Gastroesophageal sphincter (tissue), 4 donors: ENCODE results near the gene MVB12B. TPM values are rescaled to one million over a fixed set of nuclear protein-coding genes. Genes with fewer than 3 reads are reported as not detected.

ENCODE experiments used
- ATAC-seq: fragments of 150-250 bp; one replicate; pipeline ENCODE4 v1.9.1; 2016; ENCODE audit warnings: mild to moderate bottlenecking, moderate library complexity
- H3K27ac ChIP-seq, 4 donors: fragments of 200-600 bp; sonication (generic) in 3 of 4; 1 replicate in 3 of 4; 2 replicates in 1 of 4; pipeline ENCODE4 v1.5.1; 2016 to 2019
- H3K27me3 ChIP-seq: fragments of 200-600 bp; sonication (generic); one replicate; pipeline ENCODE4 v1.5.1; 2019
- H3K36me3 ChIP-seq, 2 donors: fragments of 200-600 bp; sonication (generic); one replicate each; pipeline ENCODE4 v1.5.1; 2019; ENCODE audit warnings: control low read depth in 1 of 2
- H3K4me1 ChIP-seq, 3 donors: fragments of 200-600 bp; sonication (generic); 1 replicate in 2 of 3; 2 replicates in 1 of 3; pipeline ENCODE4 v1.5.1; 2016 to 2019; ENCODE audit warnings: control low read depth in 2 of 3
- H3K4me3 ChIP-seq, 2 donors: fragments of 200-600 bp; sonication (generic); one replicate each; pipeline ENCODE4 v1.5.1; 2019; ENCODE audit warnings: mild to moderate bottlenecking in 1 of 2, moderate library complexity in 1 of 2
- H3K9me3 ChIP-seq, 3 donors: fragments of 200-600 bp; sonication (generic); one replicate each; pipeline ENCODE4 v1.5.1; 2017 to 2019; ENCODE audit warnings: control low read depth in 2 of 3
- CTCF ChIP-seq, 4 experiments: fragments of 200-600 bp in 2 of 4; fragments of 450-650 bp in 2 of 4; sonication (generic) in 1 of 4; IDR thresholded peaks; one replicate each; pipeline ENCODE4 v1.5.1; 2017 to 2019; ENCODE audit warnings: antibody characterized with exemption in 4 of 4, mild to moderate bottlenecking in 2 of 4, moderate library complexity in 2 of 4
- EP300 ChIP-seq: sonication (generic); formaldehyde crosslinking; IDR thresholded peaks from one replicate; pipeline ENCODE4 v1.6.1; 2017; ENCODE audit warnings: antibody characterized with exemption, mild to moderate bottlenecking
- POLR2A ChIP-seq, 2 donors: fragments of 450-650 bp; IDR thresholded peaks; one replicate each; pipeline ENCODE4 v1.6.1; 2017; ENCODE audit warnings: antibody characterized with exemption in 2 of 2, mild to moderate bottlenecking in 2 of 2, moderate library complexity in 1 of 2
- POLR2AphosphoS5 ChIP-seq: sonication (generic); formaldehyde crosslinking; IDR thresholded peaks from one replicate; pipeline ENCODE4 v1.6.1; 2017; ENCODE audit warnings: antibody characterized with exemption
- WGBS, 2 donors: methylation state at CpG; one replicate each; pipeline ENCODE4 v1.1.5; 2018; ENCODE audit warnings: low coverage in 1 of 2; 5-methylcytosine and 5-hydroxymethylcytosine counted together
- total RNA-seq, 4 donors: library from RNA; depleted of rRNA; stranded (reverse); fragments of >200 nt; gene quantifications; one replicate each; pipeline ENCODE4 v1.1.0, GENCODE V29; 2016

The MVB12B gene
- total RNA-seq, 4 donors from 2014 or later, result 12.0 to 25.2 (median 15.9) TPM

GRCh38 chr9:126521089-126521488 is 194.5 kb downstream of the MVB12B start:
- WGBS, 2 donors, result 60 to 66% methylated on average over 2 to 11 of the region's 11 CpGs
- H3K27me3 ChIP-seq, result peaks cover 90% of the 10 kb centered on the region

GRCh38 chr9:126521551-126521950 is 194.9 kb downstream of the MVB12B start:
- Histone ChIP-seq H3K4me3 (no peak overlapping the region), H3K36me3 (no peaks in the 10 kb centered on the region), H3K9me3 (no peaks in the 10 kb centered on the region), H3K27ac (no peak overlapping the region), H3K27me3 (peaks cover 85% of the 10 kb centered on the region), H3K4me1 (peaks cover 0 to 38% (median 7%) of the 10 kb centered on the region in 3 donors)
- 68% methylated on average over 4 of the region's 13 CpGs; no CpG with 5 or more reads in 1 of the 2 donors for WGBS, 2 donors
- ATAC-seq, result no peak
- no peak for TF ChIP-seq POLR2AphosphoS5
- no peak for TF ChIP-seq POLR2A (IDR thresholded peaks at IDR 0.05)
- TF ChIP-seq CTCF (IDR thresholded peaks at IDR 0.05), result no peak
- TF ChIP-seq EP300, result no peak

More at GRCh38 chr9:126521089-126521488, 194.5 kb downstream of the MVB12B start:
- no peak for ATAC-seq
- peaks cover 0 to 43% (median 9%) of the 10 kb centered on the region in 3 donors for H3K4me1 ChIP-seq
- no peak overlapping the region for H3K4me3 ChIP-seq
- no peak overlapping the region for H3K27ac ChIP-seq
- H3K9me3 ChIP-seq, result no peaks in the 10 kb centered on the region
- no peaks in the 10 kb centered on the region for H3K36me3 ChIP-seq
- no peak for TF ChIP-seq EP300
- no peak for TF ChIP-seq POLR2AphosphoS5
- no peak for TF ChIP-seq CTCF (IDR thresholded peaks at IDR 0.05)
- TF ChIP-seq POLR2A (IDR thresholded peaks at IDR 0.05), result no peak

- peaks cover 80% of the 10 kb centered on the region for H3K27me3 ChIP-seq
- no peaks in the 10 kb centered on the region for H3K36me3 ChIP-seq
- H3K4me1 ChIP-seq, result peaks cover 0 to 33% (median 1%) of the 10 kb centered on the region in 3 donors
- H3K4me3 ChIP-seq, result no peak overlapping the region
- 60% methylated on average over 1 of the region's 10 CpGs; no CpG with 5 or more reads in 1 of the 2 donors for WGBS, 2 donors
- TF ChIP-seq EP300 (no peak), POLR2A (IDR thresholded peaks at IDR 0.05) (no peak), POLR2AphosphoS5 (no peak), CTCF (IDR thresholded peaks at IDR 0.05) (no peak)
- no peak for ATAC-seq
- peak overlapping the region in 3 of 4 donors; percentile 42 to 67 (median 53) for H3K27ac ChIP-seq
- H3K9me3 ChIP-seq, result no peaks in the 10 kb centered on the region
These were observed 195.5 kb downstream of the MVB12B start for GRCh38 chr9:126521976-126522590.

- Histone ChIP-seq H3K4me3 (no peak overlapping the region), H3K27ac (peak overlapping the region in 3 of 4 donors; percentile 42 to 67 (median 53)), H3K27me3 (peaks cover 73% of the 10 kb centered on the region), H3K36me3 (no peaks in the 10 kb centered on the region), H3K4me1 (peaks cover 0 to 26% (median 0%) of the 10 kb centered on the region in 3 donors), H3K9me3 (no peaks in the 10 kb centered on the region)
- ATAC-seq, result no peak
- no peak for TF ChIP-seq EP300
- WGBS, 2 donors, result 8 to 51% methylated on average over 3 to 4 of the region's 18 CpGs
These were observed 196.2 kb downstream of the MVB12B start for GRCh38 chr9:126522612-126523356.

GRCh38 chr9:126523611-126524111 is 197.0 kb downstream of the MVB12B start:
- H3K27ac ChIP-seq, result peak overlapping the region in 3 of 4 donors; percentile 10 to 67 (median 35)
- WGBS, 2 donors, result 45 to 56% methylated on average over 7 to 8 of the region's 9 CpGs
- no peak overlapping the region for H3K4me3 ChIP-seq
- H3K4me1 ChIP-seq, result peaks cover 0 to 17% (median 0%) of the 10 kb centered on the region in 3 donors
- H3K36me3 ChIP-seq, result no peaks in the 10 kb centered on the region
- peak; percentile 28 for ATAC-seq
- H3K9me3 ChIP-seq, result no peaks in the 10 kb centered on the region
- H3K27me3 ChIP-seq, result peaks cover 64% of the 10 kb centered on the region
- TF ChIP-seq EP300, result no peak
- no peak for TF ChIP-seq POLR2AphosphoS5
- no peak for TF ChIP-seq CTCF (IDR thresholded peaks at IDR 0.05)
- no peak for TF ChIP-seq POLR2A (IDR thresholded peaks at IDR 0.05)
